ENCODE results near the gene PPP3CA. TPM values are rescaled to one million over a fixed set of nuclear protein-coding genes. Genes with fewer than 3 reads are reported as not detected.

PPP3CA gene
- total RNA-seq, 3 donors from 2014 or later: 32.4 to 59.6 (median 47.8) TPM

GRCh38 chr4:101042847-101043246, 304.5 kb downstream of the PPP3CA start:
- H3K27me3 ChIP-seq: no peaks in the 10 kb centered on the region
- TF ChIP-seq POLR2AphosphoS5 (IDR thresholded peaks at IDR 0.05): no peak
- TF ChIP-seq CTCF (IDR thresholded peaks at IDR 0.05): no peak
- no peak for TF ChIP-seq POLR2A (IDR thresholded peaks at IDR 0.05)
- no peaks in the 10 kb centered on the region for H3K4me1 ChIP-seq
- no peak overlapping the region for H3K4me3 ChIP-seq
- no peaks in the 10 kb centered on the region for H3K9me3 ChIP-seq
- DNase-seq (ENCODE audit: low spot score in 2 of 2): no peak
- H3K36me3 ChIP-seq: no peaks in the 10 kb centered on the region
- intact Hi-C loops (cut with DNase I; ENCODE audit: low total_unique reads): no loop called here
- no peak overlapping the region for H3K27ac ChIP-seq

- Histone ChIP-seq H3K9me3 (no peaks in the 10 kb centered on the region), H3K36me3 (no peaks in the 10 kb centered on the region), H3K4me3 (no peak overlapping the region), H3K27ac (no peak overlapping the region), H3K27me3 (no peaks in the 10 kb centered on the region), H3K4me1 (no peaks in the 10 kb centered on the region)
- intact Hi-C loops (cut with DNase I; ENCODE audit: low total_unique reads): no loop called here
- TF ChIP-seq POLR2A (IDR thresholded peaks at IDR 0.05) (no peak), CTCF (IDR thresholded peaks at IDR 0.05) (no peak), POLR2AphosphoS5 (IDR thresholded peaks at IDR 0.05) (no peak)
- no peak for DNase-seq (ENCODE audit: low spot score in 2 of 2)
These were observed 306.6 kb downstream of the PPP3CA start for GRCh38 chr4:101040776-101041175.

DNA sequence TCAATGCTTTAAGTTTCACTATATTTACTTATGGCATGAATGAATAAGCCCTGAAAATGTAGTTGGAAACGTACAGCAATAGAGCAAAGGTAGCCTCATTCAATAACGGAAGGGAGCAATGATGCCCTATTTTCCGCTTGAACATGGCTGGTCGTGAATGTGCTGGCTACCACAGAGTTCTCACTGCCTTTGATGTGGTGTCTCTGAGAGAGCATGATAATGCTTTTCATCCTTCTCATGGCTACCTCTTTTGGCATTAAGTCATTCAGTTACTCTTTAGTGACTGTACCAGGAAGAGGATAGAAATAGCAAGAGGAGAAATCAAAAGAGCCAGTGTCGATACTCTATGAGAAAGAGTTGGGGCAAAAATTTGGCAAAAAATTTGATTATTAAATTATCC, 308.0 kb downstream of the PPP3CA start:
- no peak overlapping the region for H3K4me3 ChIP-seq
- intact Hi-C loops (cut with DNase I; ENCODE audit: low total_unique reads): no loop called here
- TF ChIP-seq POLR2AphosphoS5 (IDR thresholded peaks at IDR 0.05) (no peak), CTCF (IDR thresholded peaks at IDR 0.05) (no peak), POLR2A (IDR thresholded peaks at IDR 0.05) (no peak)
- no peaks in the 10 kb centered on the region for H3K9me3 ChIP-seq
- H3K27me3 ChIP-seq: no peaks in the 10 kb centered on the region
- H3K27ac ChIP-seq: no peak overlapping the region
- no peaks in the 10 kb centered on the region for H3K36me3 ChIP-seq
- no peaks in the 10 kb centered on the region for H3K4me1 ChIP-seq
- DNase-seq (ENCODE audit: low spot score in 2 of 2): no peak

- no peaks in the 10 kb centered on the region for H3K27me3 ChIP-seq
- TF ChIP-seq CTCF (IDR thresholded peaks at IDR 0.05) (no peak), POLR2A (IDR thresholded peaks at IDR 0.05) (no peak), POLR2AphosphoS5 (IDR thresholded peaks at IDR 0.05) (no peak)
- intact Hi-C loops (cut with DNase I; ENCODE audit: low total_unique reads): no loop called here
- H3K27ac ChIP-seq: no peak overlapping the region
- H3K9me3 ChIP-seq: no peaks in the 10 kb centered on the region
- no peak for DNase-seq (ENCODE audit: low spot score in 2 of 2)
- no peaks in the 10 kb centered on the region for H3K36me3 ChIP-seq
- H3K4me1 ChIP-seq: no peaks in the 10 kb centered on the region
- no peak overlapping the region for H3K4me3 ChIP-seq
These were observed 309.4 kb downstream of the PPP3CA start for GRCh38 chr4:101037938-101038413.

GRCh38 chr4:101037249-101037648, 310.1 kb downstream of the PPP3CA start:
- TF ChIP-seq POLR2AphosphoS5 (IDR thresholded peaks at IDR 0.05) (no peak), CTCF (IDR thresholded peaks at IDR 0.05) (no peak), POLR2A (IDR thresholded peaks at IDR 0.05) (no peak)
- Histone ChIP-seq H3K9me3 (no peaks in the 10 kb centered on the region), H3K27me3 (no peaks in the 10 kb centered on the region), H3K4me1 (no peaks in the 10 kb centered on the region), H3K4me3 (no peak overlapping the region), H3K36me3 (no peaks in the 10 kb centered on the region), H3K27ac (peak overlapping the region in 1 of 2 donors; percentile 8)
- no peak for DNase-seq (ENCODE audit: low spot score in 2 of 2)
- intact Hi-C loops (cut with DNase I; ENCODE audit: low total_unique reads): no loop called here

Data from breast epithelium (tissue), 4 donors.